CD14-positive monocyte (primary cell): ENCODE data around the gene UBE3A. TPM values are rescaled to one million over a fixed set of nuclear protein-coding genes. Genes with fewer than 3 reads are reported as not detected.

Experiments used
- DNase-seq, 3 donors: peaks; one replicate each; pipeline ENCODE4 v3.0.0-alpha.2; 2011 to 2022
- H2AFZ ChIP-seq: 2 replicates; pipeline ENCODE4 v1.6.0; 2012; ENCODE audit warnings: mild to moderate bottlenecking, low read depth, low read length, inconsistent platforms; ENCODE audit not compliant: insufficient read depth, poor library complexity, severe bottlenecking
- H3K27ac ChIP-seq, 2 donors: 1 replicate in 1 of 2; 2 replicates in 1 of 2; pipeline ENCODE4 v1.5.1; 2012 to 2013; ENCODE audit warnings: low read length in 2 of 2, control low read depth in 1 of 2, inconsistent platforms in 1 of 2, low read depth in 1 of 2, mild to moderate bottlenecking in 1 of 2
- H3K27me3 ChIP-seq, 2 donors: one replicate each; pipeline versions ENCODE4 v1.6.0 to v1.6.1; 2011 to 2013; ENCODE audit warnings: low read length in 2 of 2; ENCODE audit not compliant: control insufficient read depth in 2 of 2, insufficient read depth in 2 of 2
- H3K36me3 ChIP-seq, 2 donors: replicated peaks in 1 of 2; 1 replicate in 1 of 2; 2 replicates in 1 of 2; pipeline versions ENCODE4 v1.5.1 to v1.6.1; 2012 to 2013; ENCODE audit warnings: low read length in 2 of 2, control low read depth in 1 of 2, inconsistent platforms in 1 of 2, mild to moderate bottlenecking in 1 of 2; ENCODE audit not compliant: insufficient read depth in 2 of 2, control insufficient read depth in 1 of 2
- H3K4me1 ChIP-seq, 2 donors: 1 replicate in 1 of 2; 2 replicates in 1 of 2; pipeline versions ENCODE4 v1.5.1 to v1.6.1; 2012 to 2013; ENCODE audit warnings: low read length in 2 of 2, control low read depth in 1 of 2, inconsistent platforms in 1 of 2, mild to moderate bottlenecking in 1 of 2, moderate library complexity in 1 of 2; ENCODE audit not compliant: insufficient read depth in 2 of 2, control insufficient read depth in 1 of 2
- H3K4me2 ChIP-seq: replicated peaks from 2 replicates; pipeline ENCODE3; 2012; ENCODE audit warnings: low read length, moderate library complexity, mild to moderate bottlenecking; ENCODE audit not compliant: poor library complexity, severe bottlenecking; ENCODE audit errors: extremely low read depth
- H3K4me3 ChIP-seq, 3 experiments: fragments of 200-600 bp in 1 of 3; sonication (generic) in 1 of 3; replicated peaks in 1 of 3; 1 replicate in 2 of 3; 2 replicates in 1 of 3; pipeline ENCODE4 v1.5.1; 2011 to 2013; ENCODE audit warnings: low read length in 3 of 3, mild to moderate bottlenecking in 3 of 3, control low read depth in 2 of 3, low read depth in 2 of 3, inconsistent platforms in 1 of 3, moderate library complexity in 1 of 3
- H3K79me2 ChIP-seq: 2 replicates; pipeline ENCODE4 v1.6.0; 2012; ENCODE audit warnings: mild to moderate bottlenecking, control low read depth, inconsistent platforms, low read length, moderate library complexity; ENCODE audit not compliant: insufficient read depth
- H3K9ac ChIP-seq: 2 replicates; pipeline ENCODE4 v1.6.0; 2017; ENCODE audit warnings: low read length, mild to moderate bottlenecking; ENCODE audit not compliant: insufficient read depth, poor library complexity, severe bottlenecking
- H3K9me3 ChIP-seq, 2 donors: replicated peaks in 1 of 2; 1 replicate in 1 of 2; 2 replicates in 1 of 2; pipeline versions ENCODE4 v1.5.1 to v1.6.1; 2012 to 2013; ENCODE audit warnings: low read length in 2 of 2, control low read depth in 1 of 2; ENCODE audit not compliant: control insufficient read depth in 1 of 2, insufficient read depth in 1 of 2
- H4K20me1 ChIP-seq: 2 replicates; pipeline ENCODE4 v1.6.0; 2012; ENCODE audit warnings: mild to moderate bottlenecking, low read length, control low read depth, moderate library complexity; ENCODE audit not compliant: insufficient read depth
- H3K27ac Mint-ChIP-seq, 7 donors: one replicate each; pipeline ENCODE4 v1.8.0; 2020; ENCODE audit warnings: mild to moderate bottlenecking in 7 of 7, mixed read lengths in 7 of 7, moderate library complexity in 6 of 7, inconsistent platforms in 2 of 7
- H3K27me3 Mint-ChIP-seq, 3 donors: one replicate each; pipeline ENCODE4 v1.8.0; 2021 to 2022; ENCODE audit warnings: low read depth in 3 of 3, mild to moderate bottlenecking in 3 of 3, mixed read lengths in 3 of 3, moderate library complexity in 3 of 3, inconsistent platforms in 1 of 3
- H3K36me3 Mint-ChIP-seq, 2 donors: one replicate each; pipeline ENCODE4 v1.8.0; 2020; ENCODE audit warnings: mixed read lengths in 2 of 2, inconsistent platforms in 1 of 2, mild to moderate bottlenecking in 1 of 2
- H3K4me1 Mint-ChIP-seq: one replicate; pipeline ENCODE4 v1.8.0; 2020; ENCODE audit warnings: mild to moderate bottlenecking, mixed read lengths
- H3K4me3 Mint-ChIP-seq, 2 donors: one replicate each; pipeline ENCODE4 v1.8.0; 2020; ENCODE audit warnings: mild to moderate bottlenecking in 2 of 2, mixed read lengths in 2 of 2, moderate library complexity in 1 of 2
- H3K9me3 Mint-ChIP-seq, 7 donors: one replicate each; pipeline ENCODE4 v1.8.0; 2020 to 2022; ENCODE audit warnings: mixed read lengths in 7 of 7, mild to moderate bottlenecking in 6 of 7, moderate library complexity in 6 of 7, inconsistent platforms in 2 of 7
- CTCF ChIP-seq: fragments of 200-600 bp; IDR thresholded peaks from one replicate; pipeline ENCODE4 v1.8.0; 2022; ENCODE audit warnings: antibody characterized with exemption, mild to moderate bottlenecking
- WGBS: methylation state at CpG from one replicate; pipeline ENCODE4 v1.1.5; 2013; ENCODE audit warnings: missing lambda C conversion rate; ENCODE audit not compliant: insufficient coverage; 5-methylcytosine and 5-hydroxymethylcytosine counted together
- intact Hi-C, 2 donors: fragments of 100-400 bp; cut with micrococcal nuclease; formaldehyde crosslinking; loops; one replicate each; pipeline versions ENCODE4 v1.15.0 to v1.15.1; 2023
- polyA plus RNA-seq, 3 donors: library from polyadenylated mRNA; depleted of rRNA in 1 of 3; unstranded in 2 of 3; stranded (reverse) in 1 of 3; fragments of 300-500 nt in 2 of 3; fragments of >200 nt in 1 of 3; fragmentation: Illumina TruSeq in 2 of 3; gene quantifications; 1 replicate in 2 of 3; 2 replicates in 1 of 3; pipeline ENCODE4 v1.2.3, GENCODE V29; 2012 to 2021

Gene UBE3A
- polyA plus RNA-seq, 3 donors, result 13.9 to 73.3 (median 54.5) TPM

- H3K4me3 Mint-ChIP-seq, result no peak overlapping the region
- Histone ChIP-seq H2AFZ (no peak overlapping the region), H3K4me1 (no peaks in the 10 kb centered on the region), H3K79me2 (no peaks in the 10 kb centered on the region), H3K9me3 (peaks cover 37 to 42% of the 10 kb centered on the region in 2 donors), H3K27ac (no peak overlapping the region), H3K9ac (no peak overlapping the region), H3K4me2 (no peak overlapping the region), H3K36me3 (no peaks in the 10 kb centered on the region), H4K20me1 (no peaks in the 10 kb centered on the region), H3K4me3 (no peak overlapping the region), H3K27me3 (no peaks in the 10 kb centered on the region)
- no peak for DNase-seq
- WGBS, result no CpG with 5 or more reads among the region's 1 CpG
- peaks cover 0 to 3% (median 0%) of the 10 kb centered on the region in 3 donors for H3K27me3 Mint-ChIP-seq
- no peak overlapping the region for H3K27ac Mint-ChIP-seq
- H3K9me3 Mint-ChIP-seq, result peaks cover 31 to 51% (median 37%) of the 10 kb centered on the region in 7 donors
- H3K36me3 Mint-ChIP-seq, result no peaks in the 10 kb centered on the region
- H3K4me1 Mint-ChIP-seq, result no peaks in the 10 kb centered on the region
- intact Hi-C loops, result no loop called here
- TF ChIP-seq CTCF, result no peak
Measured at GRCh38 chr15:25469377-25469776, 30.6 kb upstream of the UBE3A start.

- no peak overlapping the region for H3K27ac Mint-ChIP-seq
- no peak overlapping the region for H2AFZ ChIP-seq
Measured at GRCh38 chr15:25468611-25469010, 29.8 kb upstream of the UBE3A start.

More at GRCh38 chr15:25468611-25469010, 29.8 kb upstream of the UBE3A start:
- no peak for DNase-seq
- Mint-ChIP-seq H3K9me3 (peaks cover 33 to 48% (median 37%) of the 10 kb centered on the region in 7 donors), H3K27me3 (peaks cover 0 to 3% (median 0%) of the 10 kb centered on the region in 3 donors), H3K4me3 (no peak overlapping the region), H3K4me1 (no peaks in the 10 kb centered on the region), H3K36me3 (no peaks in the 10 kb centered on the region)
- Histone ChIP-seq H3K9ac (no peak overlapping the region), H3K4me3 (no peak overlapping the region), H3K4me2 (no peak overlapping the region), H3K27me3 (no peaks in the 10 kb centered on the region), H4K20me1 (no peaks in the 10 kb centered on the region), H3K27ac (no peak overlapping the region), H3K36me3 (no peaks in the 10 kb centered on the region), H3K79me2 (no peaks in the 10 kb centered on the region), H3K9me3 (peaks cover 37 to 41% of the 10 kb centered on the region in 2 donors), H3K4me1 (no peaks in the 10 kb centered on the region)
- WGBS, result 95% methylated on average over 10 of the region's 10 CpGs
- no peak for TF ChIP-seq CTCF
- intact Hi-C loops, result no loop called here
